ENCODE measurements around the gene FAM120A.

The FAM120A gene

DNA sequence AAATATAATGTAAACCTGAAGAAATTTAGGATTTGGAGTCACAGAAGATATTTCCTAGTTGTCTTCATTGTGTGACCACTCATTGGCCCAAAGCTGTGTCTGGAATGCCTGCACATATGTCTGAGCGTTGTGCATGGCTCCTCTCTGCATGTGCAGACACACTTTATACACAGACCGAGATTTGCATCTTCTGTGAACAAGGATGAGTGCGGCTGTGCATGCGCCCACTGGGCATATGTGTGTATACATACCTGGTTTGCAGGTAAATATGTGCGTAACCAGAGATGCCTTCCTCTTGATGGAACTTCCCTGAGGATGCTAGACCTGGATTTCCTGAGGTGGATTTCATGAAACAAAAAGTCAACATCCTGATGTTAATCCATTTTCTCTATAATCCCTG lies 144.0 kb downstream of the FAM120A start:
- Histone ChIP-seq H3K9ac (ENCODE audit: low read length in 2 of 2) (no peak overlapping the region), H3K4me3 (ENCODE audit: low read length in 2 of 2) (no peak overlapping the region), H3K27me3 (ENCODE audit: control insufficient read depth in 1 of 2, insufficient read depth in 2 of 2, low read length in 2 of 2) (no peaks in the 10 kb centered on the region), H3K27ac (ENCODE audit: low read length) (no peak overlapping the region), H3K36me3 (ENCODE audit: control insufficient read depth in 2 of 2, insufficient read depth in 2 of 2, low read length in 2 of 2) (peaks cover 0 to 4% of the 10 kb centered on the region in 2 donors), H3K4me1 (ENCODE audit: control insufficient read depth, insufficient read depth, low read length) (peaks cover 39% of the 10 kb centered on the region), H3K9me3 (ENCODE audit: control insufficient read depth in 2 of 2, low read length in 2 of 2) (no peaks in the 10 kb centered on the region)

DNA sequence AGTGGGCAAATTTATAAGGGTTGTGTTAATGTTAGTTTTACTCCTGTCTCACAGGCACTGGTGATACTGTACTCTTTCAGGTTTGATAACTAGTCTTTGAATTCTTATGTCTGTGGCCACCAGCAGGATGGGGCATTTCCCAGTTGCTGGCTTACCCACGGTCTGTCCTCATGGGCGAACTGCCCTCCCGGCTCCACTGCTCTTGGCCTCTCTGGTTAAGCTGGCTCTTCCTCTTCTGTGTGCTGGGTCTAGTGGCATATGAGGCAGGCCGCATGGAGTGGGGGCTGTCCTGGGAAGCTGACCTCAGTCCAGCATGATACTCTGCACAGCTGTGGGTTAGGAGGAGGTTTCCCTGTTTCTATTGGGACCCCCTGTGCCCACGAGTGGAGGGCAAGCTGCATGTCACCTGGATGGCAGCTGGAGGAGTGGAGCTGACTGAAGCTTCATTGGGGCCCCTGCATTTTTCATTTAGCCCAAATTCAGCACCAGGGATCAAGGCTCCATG lies 144.4 kb downstream of the FAM120A start:
- Histone ChIP-seq H3K27me3 (ENCODE audit: control insufficient read depth in 1 of 2, insufficient read depth in 2 of 2, low read length in 2 of 2) (no peaks in the 10 kb centered on the region), H3K27ac (ENCODE audit: low read length) (no peak overlapping the region), H3K4me1 (ENCODE audit: control insufficient read depth, insufficient read depth, low read length) (peaks cover 40% of the 10 kb centered on the region), H3K9me3 (ENCODE audit: control insufficient read depth in 2 of 2, low read length in 2 of 2) (no peaks in the 10 kb centered on the region), H3K9ac (ENCODE audit: low read length in 2 of 2) (no peak overlapping the region), H3K36me3 (ENCODE audit: control insufficient read depth in 2 of 2, insufficient read depth in 2 of 2, low read length in 2 of 2) (peaks cover 0 to 4% of the 10 kb centered on the region in 2 donors), H3K4me3 (ENCODE audit: low read length in 2 of 2) (no peak overlapping the region)

DNA sequence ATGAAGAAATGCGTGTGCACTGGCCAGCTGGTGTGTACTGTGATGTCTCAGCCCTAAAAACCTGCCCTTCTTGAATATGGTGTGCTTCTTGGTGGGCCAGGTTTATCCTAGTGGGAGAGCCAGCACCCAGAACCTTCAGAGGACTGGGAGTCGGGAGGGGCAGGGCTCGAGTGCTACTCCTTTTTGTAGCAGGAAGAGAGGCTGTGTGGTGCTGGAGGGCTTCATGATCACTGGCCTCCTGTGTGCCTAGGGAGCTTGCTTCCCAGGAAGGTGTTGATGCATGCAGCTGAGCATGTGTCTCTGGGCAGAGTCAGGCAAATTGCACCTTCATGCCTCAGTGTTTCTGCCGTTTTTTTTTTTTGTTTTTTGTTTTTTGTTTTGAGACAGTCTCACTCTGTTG lies 144.9 kb downstream of the FAM120A start:
- Histone ChIP-seq H3K4me1 (ENCODE audit: control insufficient read depth, insufficient read depth, low read length) (peaks cover 39% of the 10 kb centered on the region), H3K27ac (ENCODE audit: low read length) (no peak overlapping the region), H3K36me3 (ENCODE audit: control insufficient read depth in 2 of 2, insufficient read depth in 2 of 2, low read length in 2 of 2) (peaks cover 0 to 4% of the 10 kb centered on the region in 2 donors), H3K4me3 (ENCODE audit: low read length in 2 of 2) (no peak overlapping the region), H3K27me3 (ENCODE audit: control insufficient read depth in 1 of 2, insufficient read depth in 2 of 2, low read length in 2 of 2) (no peaks in the 10 kb centered on the region), H3K9ac (ENCODE audit: low read length in 2 of 2) (no peak overlapping the region), H3K9me3 (ENCODE audit: control insufficient read depth in 2 of 2, low read length in 2 of 2) (no peaks in the 10 kb centered on the region)

DNA sequence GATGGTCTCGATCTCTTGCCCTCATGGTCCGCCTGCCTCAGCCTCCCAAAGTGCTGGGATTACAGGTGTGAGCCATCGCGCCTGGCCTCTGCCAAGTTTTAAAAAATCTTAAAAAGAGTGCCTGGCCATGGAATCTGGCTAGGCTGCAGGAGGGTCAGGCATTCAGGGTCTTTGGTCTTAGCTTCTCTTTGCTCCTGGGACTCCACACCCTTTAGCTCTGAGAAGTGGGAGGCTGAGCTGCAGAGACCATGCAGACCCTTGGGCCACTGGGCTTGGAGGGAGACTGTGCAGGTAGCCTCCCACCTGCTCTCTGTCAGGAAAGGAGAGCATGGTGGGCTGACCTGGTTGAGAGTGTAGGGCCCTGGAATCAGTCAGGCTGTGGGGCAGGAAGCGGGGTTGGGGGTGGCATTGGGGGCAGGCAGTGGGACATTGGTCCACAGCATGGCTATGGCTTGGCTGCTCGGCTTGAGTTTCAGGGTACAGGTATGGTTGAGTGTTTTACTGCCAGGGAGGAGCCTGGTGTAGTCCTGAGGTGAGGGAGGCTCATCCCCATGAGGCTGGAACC lies 145.7 kb downstream of the FAM120A start:
- Histone ChIP-seq H3K36me3 (ENCODE audit: control insufficient read depth in 2 of 2, insufficient read depth in 2 of 2, low read length in 2 of 2) (peaks cover 0 to 4% of the 10 kb centered on the region in 2 donors), H3K27ac (ENCODE audit: low read length) (no peak overlapping the region), H3K9ac (ENCODE audit: low read length in 2 of 2) (no peak overlapping the region), H3K4me3 (ENCODE audit: low read length in 2 of 2) (no peak overlapping the region), H3K4me1 (ENCODE audit: control insufficient read depth, insufficient read depth, low read length) (peaks cover 34% of the 10 kb centered on the region), H3K27me3 (ENCODE audit: control insufficient read depth in 1 of 2, insufficient read depth in 2 of 2, low read length in 2 of 2) (no peaks in the 10 kb centered on the region), H3K9me3 (ENCODE audit: control insufficient read depth in 2 of 2, low read length in 2 of 2) (no peaks in the 10 kb centered on the region)

DNA sequence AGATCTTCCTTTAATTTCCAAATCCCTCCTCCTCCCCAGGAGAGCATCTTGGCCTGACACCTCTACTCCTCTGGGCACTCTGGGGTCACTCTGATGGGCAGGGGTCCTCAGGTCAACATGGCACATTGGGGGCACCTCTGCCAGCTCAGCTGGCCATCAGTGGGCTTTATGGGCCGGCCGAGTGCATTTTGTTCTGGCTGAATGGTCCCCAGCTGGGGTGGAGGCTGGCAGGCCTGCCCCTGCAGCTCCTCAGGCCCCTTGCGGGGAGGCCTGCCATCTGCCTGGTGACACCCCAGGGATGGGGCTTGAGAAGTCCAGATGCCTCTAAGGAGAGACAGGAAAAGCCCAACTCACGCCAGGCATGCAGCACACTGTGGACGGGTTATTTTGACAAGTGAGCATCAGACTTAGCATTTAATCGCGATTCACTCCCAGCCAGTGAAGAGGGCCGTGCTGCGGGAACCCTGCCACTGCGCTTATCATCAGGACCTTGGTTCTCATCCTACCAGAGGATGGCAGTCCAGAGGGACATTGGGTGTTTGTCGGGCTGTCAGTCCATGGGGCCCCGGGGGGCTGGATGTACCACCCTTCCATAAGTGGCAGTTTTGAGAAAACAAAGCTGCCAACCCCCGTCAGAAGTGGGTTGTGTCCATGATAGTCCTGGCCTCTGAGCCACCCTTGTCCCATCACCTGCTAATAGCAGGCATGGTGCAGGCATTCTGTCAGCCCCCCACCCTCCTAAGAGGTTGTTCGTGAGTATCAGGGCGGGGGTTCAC lies 146.6 kb downstream of the FAM120A start:
- Histone ChIP-seq H3K27ac (ENCODE audit: low read length) (no peak overlapping the region), H3K4me3 (ENCODE audit: low read length in 2 of 2) (no peak overlapping the region), H3K27me3 (ENCODE audit: control insufficient read depth in 1 of 2, insufficient read depth in 2 of 2, low read length in 2 of 2) (no peaks in the 10 kb centered on the region), H3K9ac (ENCODE audit: low read length in 2 of 2) (no peak overlapping the region), H3K9me3 (ENCODE audit: control insufficient read depth in 2 of 2, low read length in 2 of 2) (no peaks in the 10 kb centered on the region), H3K36me3 (ENCODE audit: control insufficient read depth in 2 of 2, insufficient read depth in 2 of 2, low read length in 2 of 2) (peaks cover 0 to 4% of the 10 kb centered on the region in 2 donors), H3K4me1 (ENCODE audit: control insufficient read depth, insufficient read depth, low read length) (peaks cover 31% of the 10 kb centered on the region)

DNA sequence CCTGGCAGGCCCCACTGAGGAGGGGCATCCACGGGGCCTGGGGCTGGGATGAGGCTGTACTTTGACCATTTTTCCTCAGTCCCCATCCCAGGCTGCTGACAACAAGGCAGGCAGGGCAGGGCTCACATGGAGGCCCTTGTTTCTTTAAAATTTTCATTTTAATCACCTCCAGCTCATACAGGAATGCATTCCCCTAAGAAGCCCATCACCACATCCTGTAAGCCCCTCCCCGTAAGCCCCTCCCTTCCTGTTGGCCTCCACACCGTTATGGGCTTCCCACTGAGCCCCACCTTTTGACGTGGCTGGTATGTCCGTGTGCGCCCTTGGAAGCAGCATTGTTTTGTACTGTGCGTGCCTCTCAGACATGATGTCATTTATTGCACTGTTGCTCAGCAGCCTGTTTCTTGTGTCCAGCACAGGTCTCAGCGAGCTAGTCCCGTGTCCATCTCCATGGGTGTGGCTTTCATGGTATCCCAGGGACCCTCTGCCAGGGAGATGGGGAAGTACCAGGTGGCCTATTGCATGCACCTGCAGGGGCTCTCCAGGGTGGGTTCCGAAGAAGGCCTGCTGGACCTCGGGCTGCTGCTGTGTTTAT lies 147.3 kb downstream of the FAM120A start:
- Histone ChIP-seq H3K27ac (ENCODE audit: low read length) (no peak overlapping the region), H3K27me3 (ENCODE audit: control insufficient read depth in 1 of 2, insufficient read depth in 2 of 2, low read length in 2 of 2) (no peaks in the 10 kb centered on the region), H3K9ac (ENCODE audit: low read length in 2 of 2) (no peak overlapping the region), H3K4me1 (ENCODE audit: control insufficient read depth, insufficient read depth, low read length) (peaks cover 33% of the 10 kb centered on the region), H3K9me3 (ENCODE audit: control insufficient read depth in 2 of 2, low read length in 2 of 2) (no peaks in the 10 kb centered on the region), H3K36me3 (ENCODE audit: control insufficient read depth in 2 of 2, insufficient read depth in 2 of 2, low read length in 2 of 2) (peaks cover 0 to 4% of the 10 kb centered on the region in 2 donors), H3K4me3 (ENCODE audit: low read length in 2 of 2) (no peak overlapping the region)

DNA sequence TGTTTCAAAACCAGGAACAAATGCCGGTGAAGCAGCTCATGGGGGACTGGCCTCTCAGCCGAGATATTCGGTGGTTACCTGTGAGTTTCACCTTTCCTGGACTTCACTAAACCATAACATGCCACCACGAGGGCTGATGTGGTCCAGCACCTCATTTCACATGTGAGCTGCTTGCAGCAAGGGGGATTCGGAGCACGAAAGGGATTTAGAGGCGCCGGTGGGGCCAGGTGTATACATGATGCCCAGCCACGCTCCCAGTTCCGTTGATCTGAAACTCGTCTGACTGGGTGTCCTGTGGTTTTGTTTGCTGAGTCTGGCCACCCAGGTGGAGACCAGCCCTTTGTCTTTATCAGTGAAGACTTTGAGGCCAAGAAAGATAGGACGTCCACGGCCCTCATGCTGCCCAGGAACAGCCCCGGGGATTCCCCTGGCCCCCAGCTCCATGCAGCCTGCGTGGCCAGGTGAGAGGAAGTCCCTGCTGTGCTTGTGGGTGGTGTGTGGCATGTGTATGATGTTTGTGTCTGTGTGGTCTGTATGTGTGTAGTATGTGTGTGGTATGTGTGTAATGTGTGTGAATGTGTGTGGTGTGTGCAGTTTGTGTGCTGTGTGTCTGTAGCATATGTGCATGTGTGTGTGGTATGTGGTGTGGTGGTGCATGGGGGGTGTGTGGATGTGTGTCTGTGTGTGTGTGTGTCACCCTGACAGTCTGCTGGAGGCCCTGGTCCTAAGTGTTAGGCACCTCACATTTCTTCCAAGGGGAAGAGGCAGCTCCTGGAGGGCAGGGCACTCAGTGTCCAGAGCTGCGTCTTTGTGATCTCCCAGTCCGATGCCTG lies 148.3 kb downstream of the FAM120A start:
- Histone ChIP-seq H3K4me3 (ENCODE audit: low read length in 2 of 2) (no peak overlapping the region), H3K27me3 (ENCODE audit: control insufficient read depth in 1 of 2, insufficient read depth in 2 of 2, low read length in 2 of 2) (no peaks in the 10 kb centered on the region), H3K9ac (ENCODE audit: low read length in 2 of 2) (no peak overlapping the region), H3K27ac (ENCODE audit: low read length) (no peak overlapping the region), H3K36me3 (ENCODE audit: control insufficient read depth in 2 of 2, insufficient read depth in 2 of 2, low read length in 2 of 2) (peaks cover 0 to 4% of the 10 kb centered on the region in 2 donors), H3K4me1 (ENCODE audit: control insufficient read depth, insufficient read depth, low read length) (peaks cover 31% of the 10 kb centered on the region), H3K9me3 (ENCODE audit: control insufficient read depth in 2 of 2, low read length in 2 of 2) (no peaks in the 10 kb centered on the region)

DNA sequence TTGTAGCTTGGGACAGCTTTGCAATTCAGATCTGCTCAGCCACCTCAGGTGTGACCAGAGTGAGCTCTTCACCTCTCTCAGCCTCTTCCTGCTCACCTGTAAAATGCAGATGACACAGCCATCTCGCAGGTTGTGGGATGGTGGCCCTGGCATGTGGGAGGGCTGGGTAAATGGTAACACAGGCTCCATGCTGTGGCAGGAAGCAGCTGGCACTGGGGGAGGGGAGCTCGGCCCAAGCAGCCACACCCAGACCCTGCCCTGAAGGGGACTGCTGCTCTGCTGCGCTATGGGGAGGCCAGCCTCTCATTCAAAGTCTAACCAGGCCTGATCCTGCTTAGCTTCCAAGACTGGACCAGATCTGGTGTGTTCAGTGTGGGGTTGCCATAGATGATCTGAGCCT lies 149.0 kb downstream of the FAM120A start:
- no peak overlapping the region for H3K27ac ChIP-seq (ENCODE audit: low read length)
- no peak overlapping the region for H3K9ac ChIP-seq (ENCODE audit: low read length in 2 of 2)
- H3K36me3 ChIP-seq (ENCODE audit: control insufficient read depth in 2 of 2, insufficient read depth in 2 of 2, low read length in 2 of 2) = peaks cover 0 to 4% of the 10 kb centered on the region in 2 donors
- peaks cover 31% of the 10 kb centered on the region for H3K4me1 ChIP-seq (ENCODE audit: control insufficient read depth, insufficient read depth, low read length)
- no peak overlapping the region for H3K4me3 ChIP-seq (ENCODE audit: low read length in 2 of 2)
- H3K9me3 ChIP-seq (ENCODE audit: control insufficient read depth in 2 of 2, low read length in 2 of 2) = no peaks in the 10 kb centered on the region
- H3K27me3 ChIP-seq (ENCODE audit: control insufficient read depth in 1 of 2, insufficient read depth in 2 of 2, low read length in 2 of 2) = no peaks in the 10 kb centered on the region

DNA sequence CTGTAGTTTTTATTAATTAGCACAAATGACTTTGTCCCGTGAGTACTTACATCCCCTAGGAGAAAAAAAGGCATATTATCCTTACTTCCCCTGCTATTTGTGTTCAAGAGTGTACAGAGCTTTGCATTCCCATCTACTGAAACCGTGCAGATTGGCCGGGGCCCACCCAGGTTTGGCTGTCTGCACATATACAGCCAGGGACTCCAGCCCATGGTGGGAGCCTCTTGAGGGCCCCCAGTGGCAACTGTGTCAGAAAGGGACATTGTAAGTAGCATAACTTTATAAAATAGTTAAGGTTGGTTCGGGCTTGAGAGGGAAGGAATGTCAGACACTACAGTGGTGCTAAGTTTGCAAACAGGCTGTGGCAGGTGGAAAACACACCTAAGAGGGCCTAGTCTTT lies 149.6 kb downstream of the FAM120A start:
- H3K27ac ChIP-seq (ENCODE audit: low read length) = no peak overlapping the region
- H3K36me3 ChIP-seq (ENCODE audit: control insufficient read depth in 2 of 2, insufficient read depth in 2 of 2, low read length in 2 of 2) = peaks cover 0 to 2% of the 10 kb centered on the region in 2 donors
- H3K4me1 ChIP-seq (ENCODE audit: control insufficient read depth, insufficient read depth, low read length) = peaks cover 31% of the 10 kb centered on the region
- no peaks in the 10 kb centered on the region for H3K9me3 ChIP-seq (ENCODE audit: control insufficient read depth in 2 of 2, low read length in 2 of 2)
- no peak overlapping the region for H3K4me3 ChIP-seq (ENCODE audit: low read length in 2 of 2)
- no peaks in the 10 kb centered on the region for H3K27me3 ChIP-seq (ENCODE audit: control insufficient read depth in 1 of 2, insufficient read depth in 2 of 2, low read length in 2 of 2)
- no peak overlapping the region for H3K9ac ChIP-seq (ENCODE audit: low read length in 2 of 2)

DNA sequence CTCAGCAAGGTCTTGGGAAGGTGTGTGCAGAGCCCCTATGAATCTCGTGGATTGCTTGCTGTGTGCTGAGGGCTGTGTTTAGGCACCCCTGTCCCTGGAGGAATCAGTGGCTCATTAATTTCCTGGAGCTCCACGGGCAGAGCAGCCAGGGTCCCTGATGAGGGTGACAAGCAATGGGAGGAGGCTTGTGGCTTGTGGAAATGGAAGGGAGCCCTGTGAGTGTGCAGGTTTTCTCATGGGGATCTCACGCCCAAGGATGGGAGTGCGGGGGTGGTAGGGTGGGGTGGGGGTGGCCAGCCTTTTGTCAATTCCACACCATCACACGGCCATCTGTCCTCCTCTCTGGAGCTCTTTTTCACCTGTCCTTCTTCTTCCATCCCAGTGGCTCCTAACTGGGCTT lies 150.2 kb downstream of the FAM120A start:
- Histone ChIP-seq H3K4me3 (ENCODE audit: low read length in 2 of 2) (no peak overlapping the region), H3K27ac (ENCODE audit: low read length) (no peak overlapping the region), H3K9ac (ENCODE audit: low read length in 2 of 2) (no peak overlapping the region), H3K27me3 (ENCODE audit: control insufficient read depth in 1 of 2, insufficient read depth in 2 of 2, low read length in 2 of 2) (no peaks in the 10 kb centered on the region), H3K36me3 (ENCODE audit: control insufficient read depth in 2 of 2, insufficient read depth in 2 of 2, low read length in 2 of 2) (peaks cover 0 to 2% of the 10 kb centered on the region in 2 donors), H3K4me1 (ENCODE audit: control insufficient read depth, insufficient read depth, low read length) (peaks cover 27% of the 10 kb centered on the region), H3K9me3 (ENCODE audit: control insufficient read depth in 2 of 2, low read length in 2 of 2) (no peaks in the 10 kb centered on the region)

Measured in stomach smooth muscle (tissue), 2 donors.